GM21381 (cell line): ENCODE measurements around the gene MED10.

Source experiments
- ATAC-seq: cut with Tn5 transposase; IDR thresholded peaks from one replicate; pipeline ENCODE4 v1.9.1; 2021; ENCODE audit warnings: mild to moderate bottlenecking, moderate library complexity; ENCODE audit not compliant: unreplicated experiment

MED10 gene

DNA sequence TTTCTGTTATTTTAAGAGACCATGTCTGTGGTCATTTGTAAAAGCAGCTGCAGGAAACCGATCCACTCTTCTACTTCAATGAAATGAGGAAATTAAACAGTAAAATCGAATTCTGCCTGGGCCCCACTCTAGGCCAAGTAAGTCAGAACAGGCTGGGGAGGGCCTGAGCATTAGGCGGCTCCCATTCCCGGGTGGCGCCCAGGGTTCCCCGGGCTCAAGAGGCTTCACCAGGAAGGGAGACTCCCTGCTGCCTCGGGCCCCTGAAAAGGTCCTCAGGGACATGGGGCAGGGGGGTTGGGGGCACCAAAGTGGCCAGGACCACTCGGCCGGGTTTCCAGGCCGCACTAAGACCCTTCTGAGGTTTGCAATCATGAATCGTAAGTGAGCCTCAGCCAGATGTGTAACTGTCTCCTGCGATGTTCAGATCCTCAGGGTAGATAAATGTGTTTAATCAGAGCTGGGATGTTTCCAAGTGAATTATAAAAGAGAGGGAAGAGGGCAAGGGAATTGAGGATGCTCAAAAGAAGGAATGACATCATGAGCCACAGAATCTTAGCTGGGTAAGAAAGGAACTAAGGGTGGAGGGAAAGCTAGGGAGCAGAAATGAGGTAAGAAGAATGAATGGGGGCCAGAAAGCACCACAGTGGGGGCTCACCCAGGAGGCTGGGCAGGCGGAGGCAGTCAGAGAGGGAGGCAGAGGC lies 24.6 kb downstream of the MED10 start:
- ATAC-seq: no peak

DNA sequence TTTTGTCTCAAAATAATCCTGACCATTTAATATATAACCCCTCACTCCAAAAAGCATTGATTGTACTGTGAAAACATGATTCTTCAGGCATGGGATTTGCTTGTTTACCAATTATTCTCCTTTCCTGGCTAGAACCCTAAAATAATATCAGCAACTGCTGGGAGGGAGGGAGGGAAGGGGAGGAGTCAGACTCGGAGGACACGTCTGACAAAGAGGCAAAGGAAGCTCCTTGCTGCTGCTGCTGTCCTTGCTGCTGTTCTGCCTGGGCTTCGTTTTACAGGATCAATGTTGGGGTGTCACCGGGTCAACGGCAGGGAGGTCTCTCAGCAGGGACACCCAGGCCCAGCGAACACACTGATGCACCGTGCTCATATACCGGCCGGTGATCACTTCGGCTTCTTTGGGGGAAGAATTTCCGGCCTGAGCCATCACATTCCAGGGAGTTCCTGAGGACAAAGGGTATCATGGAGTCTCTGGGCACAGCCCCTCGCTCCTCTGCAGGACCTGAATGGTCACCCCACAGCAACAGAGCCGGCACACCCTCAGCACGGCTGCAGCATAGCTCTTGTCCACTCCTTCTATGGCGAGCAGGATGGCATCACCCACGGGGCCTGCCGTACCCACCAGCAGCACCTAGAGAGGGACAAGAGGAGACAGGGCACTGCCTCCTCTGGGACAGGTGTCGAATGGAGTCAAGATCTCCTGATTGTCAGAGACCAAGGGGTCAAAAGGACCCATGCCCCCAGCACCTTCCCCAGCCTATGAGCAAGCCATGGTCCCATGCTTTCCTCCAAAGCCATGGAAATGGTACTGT lies 27.9 kb downstream of the MED10 start:
- ATAC-seq: no peak

DNA sequence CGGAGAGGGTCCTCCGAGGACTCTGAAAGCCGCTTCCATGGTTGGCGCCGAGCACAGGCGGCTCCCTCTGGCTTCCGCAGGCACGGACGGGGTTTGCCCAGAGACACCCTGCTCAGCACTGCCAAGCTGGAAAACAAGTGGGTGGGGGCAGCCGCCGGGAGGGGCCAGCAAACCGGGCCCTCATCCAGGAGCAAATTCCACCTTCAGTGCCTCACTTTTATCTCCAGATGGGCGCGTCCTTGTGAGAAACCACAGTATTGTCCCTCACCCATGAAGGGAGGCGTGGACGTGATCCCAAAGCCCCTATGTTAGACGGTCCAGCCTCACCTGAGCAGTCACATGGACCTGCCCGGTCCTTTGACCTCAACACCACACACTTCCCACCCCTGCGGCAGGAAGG lies 29.0 kb downstream of the MED10 start:
- ATAC-seq: no peak

DNA sequence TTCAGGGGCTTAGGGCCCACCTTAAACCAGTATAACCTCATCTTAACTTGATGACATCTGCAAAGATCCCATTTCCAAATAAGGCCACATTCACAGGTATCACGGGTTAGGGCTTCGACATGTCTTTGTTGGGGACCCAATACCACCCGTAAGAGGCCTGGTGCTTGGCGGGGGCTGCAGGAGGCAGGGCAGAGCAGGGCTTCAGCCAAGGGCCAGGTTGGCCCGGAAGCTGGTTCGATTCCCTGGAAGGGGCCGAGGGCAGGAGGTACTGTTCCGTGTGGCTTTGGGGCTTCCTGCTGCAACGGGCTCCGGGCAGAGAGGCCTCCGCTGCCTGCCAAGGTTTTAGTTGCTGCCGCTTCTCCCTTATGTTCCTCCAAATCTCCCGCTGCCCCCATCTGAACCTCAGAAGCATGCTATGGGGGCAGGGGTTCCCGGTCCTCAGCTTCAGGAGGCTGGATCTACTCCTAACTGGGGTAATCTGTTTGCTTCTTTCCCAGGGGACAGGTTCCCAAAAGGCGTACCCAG lies 29.8 kb downstream of the MED10 start:
- ATAC-seq: no peak

DNA sequence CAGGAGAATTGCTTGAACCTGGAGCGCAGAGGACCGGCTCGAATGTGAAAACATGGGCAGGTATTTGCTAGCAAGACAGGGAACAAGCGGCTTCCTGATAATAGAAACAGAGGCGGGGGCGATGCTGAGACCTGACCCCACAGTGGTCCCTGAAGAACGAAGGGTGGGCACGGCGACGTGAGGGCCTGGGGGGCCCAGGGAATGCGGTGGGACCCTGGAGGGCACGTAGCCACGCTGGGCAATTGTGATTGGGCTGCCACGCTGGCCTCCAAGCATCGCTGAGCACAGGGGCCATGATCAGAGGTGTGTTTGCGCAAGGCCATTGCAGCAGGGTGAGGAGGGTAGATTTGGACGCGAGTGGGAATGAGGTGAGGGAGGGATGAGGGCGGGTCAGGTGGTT lies 30.7 kb downstream of the MED10 start:
- no peak for ATAC-seq

DNA sequence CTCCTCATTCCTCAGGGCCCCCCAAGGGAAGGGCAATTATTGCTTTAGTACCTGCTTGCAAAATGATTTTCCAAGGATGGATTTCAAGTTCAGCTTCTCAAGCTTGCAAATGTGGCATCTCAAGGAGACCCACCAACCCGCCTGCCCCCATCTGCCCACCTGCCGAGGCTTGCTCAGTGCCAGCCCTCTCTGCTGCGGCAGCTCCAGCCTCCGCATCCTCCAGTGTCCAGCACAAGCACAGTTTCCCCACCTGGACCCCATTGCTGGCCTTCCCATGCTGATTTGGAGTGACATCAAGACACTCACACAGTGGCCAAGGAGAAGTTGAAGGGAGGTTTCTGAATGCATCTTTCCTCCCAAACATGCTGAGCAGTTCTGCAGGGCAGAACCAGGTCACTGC lies 31.2 kb downstream of the MED10 start:
- no peak for ATAC-seq

DNA sequence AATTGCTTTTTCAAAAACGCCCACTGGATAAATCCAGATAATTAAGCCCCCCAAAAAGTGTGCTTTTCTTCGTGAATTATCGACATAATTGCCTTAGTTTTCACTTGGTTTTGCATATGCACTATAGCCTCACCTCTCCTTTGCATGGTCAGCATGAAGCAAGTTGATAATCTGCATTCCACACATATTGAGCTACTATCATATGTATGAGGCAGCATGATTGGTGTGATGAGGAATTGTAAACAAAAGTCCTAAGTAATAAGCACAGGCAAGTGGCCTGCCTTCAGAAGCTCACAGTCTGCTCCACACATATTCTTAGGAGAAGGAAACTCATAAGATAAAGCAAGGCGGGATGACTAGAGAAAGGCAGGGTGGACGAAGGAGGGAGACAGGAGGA lies 33.8 kb downstream of the MED10 start:
- no peak for ATAC-seq

DNA sequence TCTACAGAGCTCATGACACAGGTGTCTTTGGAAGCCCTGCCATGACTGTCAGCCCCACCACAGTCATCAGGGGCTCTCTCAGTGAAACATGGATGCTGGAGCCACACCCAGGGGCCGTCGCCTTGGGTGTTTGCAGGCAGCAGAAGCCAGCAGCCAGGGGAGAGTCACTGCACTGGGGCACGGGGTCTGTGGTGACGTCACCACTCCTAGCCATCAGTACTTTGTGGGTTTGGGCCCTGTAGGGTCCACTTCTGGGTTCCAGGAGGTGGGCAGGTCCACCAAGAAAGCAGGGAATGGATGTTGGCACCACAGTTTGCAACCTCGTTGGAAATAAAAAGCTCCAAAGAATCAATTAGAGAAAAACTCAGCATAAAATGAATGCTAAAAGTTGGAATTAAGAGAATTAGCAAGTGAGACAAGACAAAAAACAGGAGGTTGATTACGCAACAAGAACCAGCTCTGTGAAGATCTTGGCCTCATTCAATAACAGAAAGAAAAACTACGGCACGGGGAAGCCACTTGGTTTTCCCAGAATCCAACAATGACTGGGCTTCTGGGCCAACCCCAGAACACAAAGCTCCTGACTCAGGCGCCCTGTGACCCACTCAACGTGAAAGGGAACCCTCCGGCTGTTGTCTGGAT lies 34.3 kb downstream of the MED10 start:
- no peak for ATAC-seq

DNA sequence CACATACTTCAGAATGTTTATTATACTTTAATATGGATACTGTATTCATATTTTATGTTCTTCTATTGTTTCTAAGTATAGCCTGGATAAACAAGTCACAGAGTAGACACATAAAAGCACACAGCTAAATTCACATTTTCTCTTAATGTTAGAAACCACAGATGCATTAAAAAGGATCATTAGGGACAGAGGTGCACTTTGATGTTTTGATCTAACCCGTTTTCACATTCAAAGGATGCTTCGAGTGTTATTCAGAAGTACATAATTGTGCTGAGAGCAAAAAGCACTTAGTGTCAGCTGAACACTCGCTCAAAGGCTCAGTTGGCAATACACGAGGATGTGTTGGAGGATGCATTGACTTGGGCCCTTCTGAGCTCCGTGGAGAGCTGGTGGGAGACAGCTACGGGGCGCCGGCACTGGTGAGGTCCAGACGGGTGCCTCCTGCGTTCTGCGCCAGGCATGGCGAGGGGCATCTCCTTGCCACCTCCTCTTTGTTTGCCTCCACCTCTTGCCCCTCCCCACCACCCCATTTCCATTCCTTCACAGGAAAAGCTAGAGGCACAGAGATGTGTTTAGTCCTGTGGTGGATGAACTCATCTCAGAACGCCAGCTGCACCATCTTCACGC lies 35.5 kb downstream of the MED10 start:
- ATAC-seq: no peak

DNA sequence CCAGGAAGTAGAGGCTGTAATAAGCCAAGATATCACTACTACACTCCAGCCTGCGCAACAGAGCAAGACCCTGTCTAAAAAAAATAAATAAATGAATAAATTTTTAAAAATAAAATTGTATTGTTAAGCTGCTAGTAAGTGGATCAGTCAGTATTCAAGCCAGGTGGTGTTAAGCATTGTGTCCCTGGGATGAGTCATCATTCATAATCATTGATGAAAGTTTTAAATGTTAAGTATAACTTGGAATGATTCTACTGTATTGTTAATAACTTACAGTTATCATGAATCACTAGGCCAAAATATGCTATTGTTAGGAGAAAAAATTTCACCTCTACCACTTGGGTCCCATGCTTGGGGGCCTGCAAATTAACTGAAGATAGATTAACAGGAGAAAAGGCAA lies 38.2 kb downstream of the MED10 start:
- ATAC-seq: no peak

DNA sequence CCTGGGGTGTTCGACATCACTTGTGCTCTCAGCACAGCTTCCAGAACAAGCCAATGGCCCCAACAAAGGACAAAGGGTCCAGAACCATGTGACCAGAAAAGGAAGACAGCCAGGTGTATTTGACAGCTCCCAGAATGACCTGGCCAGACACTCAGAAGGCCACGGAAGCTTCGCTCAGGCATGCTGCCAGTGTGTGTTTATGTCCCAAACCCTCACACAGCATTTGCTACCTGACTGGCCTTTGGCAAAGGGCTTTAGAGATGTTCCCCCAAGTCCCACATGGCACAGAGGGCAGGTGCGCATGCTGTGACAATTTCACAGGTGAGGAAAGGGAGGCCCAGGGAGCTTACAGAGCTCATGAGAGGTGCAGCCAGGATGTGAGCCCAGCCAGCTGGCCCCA lies 39.5 kb downstream of the MED10 start:
- ATAC-seq: no peak

DNA sequence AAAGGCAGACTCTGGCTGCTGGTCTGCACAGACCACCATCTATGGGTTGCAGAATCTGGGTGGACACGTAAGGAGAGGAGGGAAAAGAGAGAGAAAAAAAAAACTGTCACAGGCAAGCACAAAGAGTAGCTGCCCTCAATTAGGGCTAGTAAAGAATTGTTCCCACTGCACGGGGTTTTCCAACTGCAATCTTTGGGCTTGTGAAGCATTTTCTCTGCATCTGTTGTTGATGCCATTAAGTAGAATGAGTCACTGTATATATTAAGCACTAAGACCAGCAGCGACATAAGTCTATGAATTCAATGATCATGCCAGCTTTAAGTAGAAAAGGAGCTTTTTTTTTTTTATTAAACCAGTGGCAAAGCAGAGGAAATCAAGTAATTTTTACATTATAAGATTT lies 40.2 kb downstream of the MED10 start:
- ATAC-seq: no peak

DNA sequence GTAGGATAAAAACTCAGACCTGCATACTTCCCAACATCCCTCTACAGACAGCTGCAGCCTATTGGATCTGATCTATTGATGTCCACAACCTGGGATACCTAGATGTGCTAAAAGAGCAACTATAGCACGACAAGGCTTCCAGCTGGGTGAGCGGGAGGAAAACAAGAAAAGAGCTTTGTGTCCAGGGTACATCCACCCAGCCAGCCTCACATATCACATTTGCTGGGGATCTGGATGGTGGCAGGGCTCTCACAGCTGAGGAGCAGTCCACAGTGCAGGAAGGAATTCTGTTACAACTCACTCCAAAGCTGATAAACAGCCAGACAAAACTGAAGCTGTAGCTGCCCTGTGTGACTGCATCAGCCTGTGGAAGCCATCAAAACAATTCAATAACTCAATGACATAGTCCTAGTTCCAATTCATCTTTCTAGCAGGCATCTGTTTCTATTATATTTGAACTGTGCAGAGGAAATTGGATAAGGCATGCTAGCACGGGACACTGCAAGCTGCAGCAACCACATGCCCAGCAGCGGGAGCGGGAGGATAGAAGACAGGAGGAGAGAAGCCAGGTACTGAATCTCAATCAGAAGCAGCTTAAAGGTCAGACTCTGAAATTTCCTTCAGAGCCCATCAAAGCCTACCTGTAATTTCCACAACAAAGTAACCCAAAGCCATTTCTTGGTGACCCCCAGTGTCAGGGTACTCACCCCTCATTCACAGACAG lies 45.0 kb downstream of the MED10 start:
- no peak for ATAC-seq

DNA sequence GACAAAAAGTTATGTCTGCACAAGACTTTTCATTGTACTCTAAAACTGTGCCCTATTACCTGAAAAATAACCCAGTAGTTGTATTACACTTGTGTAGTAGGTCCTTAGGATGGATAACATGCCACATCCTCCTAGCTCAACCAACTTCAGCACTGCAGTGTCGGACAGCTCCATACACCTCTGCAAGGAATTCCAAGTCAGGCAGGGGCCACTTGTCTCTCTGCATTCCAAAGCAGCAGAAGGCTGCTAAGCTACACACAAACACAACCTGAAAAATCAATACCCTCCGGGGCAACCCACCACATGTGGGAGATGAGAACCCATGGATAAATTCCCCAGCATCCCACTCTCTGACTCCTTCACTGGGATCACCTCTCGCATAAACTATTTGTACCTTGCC lies 50.2 kb downstream of the MED10 start:
- no peak for ATAC-seq

DNA sequence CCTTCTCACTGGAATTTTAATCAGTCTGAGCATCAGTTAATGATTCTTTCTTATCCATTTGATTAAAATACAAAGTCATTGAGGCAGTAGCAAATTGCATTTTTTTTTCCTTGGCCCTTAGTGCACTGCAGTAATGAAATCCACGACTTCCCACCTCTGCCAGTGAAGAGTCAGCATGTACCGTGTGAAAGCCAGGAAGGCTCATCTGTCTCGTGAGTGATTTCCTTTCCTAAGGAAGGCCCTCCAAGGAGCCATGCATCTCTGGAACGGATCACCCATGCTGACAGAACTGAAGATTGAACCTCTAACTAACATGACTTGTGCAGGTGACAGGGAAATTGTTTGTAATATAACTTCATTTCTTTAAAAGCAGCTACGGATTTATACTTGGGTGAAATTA lies 51.6 kb downstream of the MED10 start:
- ATAC-seq: no peak

DNA sequence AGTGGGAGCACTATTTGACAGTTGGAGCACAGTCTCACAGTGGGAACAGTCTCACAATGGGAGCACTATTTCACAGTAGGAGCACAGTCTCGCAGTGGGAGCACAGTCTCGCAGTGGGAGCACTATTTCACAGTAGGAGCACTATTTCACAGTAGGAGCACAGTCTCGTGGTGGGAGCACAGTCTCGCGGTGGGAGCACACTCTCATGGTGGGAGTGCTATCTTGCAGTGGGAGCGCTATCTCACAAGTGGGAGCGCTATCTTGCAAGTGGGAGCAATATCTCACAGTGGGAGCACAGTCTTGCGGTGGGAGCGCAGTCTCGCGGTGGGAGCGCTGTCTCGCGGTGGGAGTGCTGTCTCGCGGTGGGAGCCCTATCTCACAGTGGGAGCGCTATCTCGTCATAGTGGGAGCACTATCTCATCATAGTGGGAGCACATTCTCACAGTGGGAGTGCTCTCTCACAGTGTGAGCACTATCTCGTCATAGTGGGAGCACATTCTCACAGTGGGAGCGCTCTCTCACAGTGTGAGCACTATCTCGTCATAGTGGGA lies 56.1 kb downstream of the MED10 start:
- ATAC-seq: no peak
